Small intestine (tissue), 7 donors: Measurements from ENCODE around the gene ITGB8. TPM values are rescaled to one million over a fixed set of nuclear protein-coding genes. Genes with fewer than 3 reads are reported as not detected.

Experiments used
- DNase-seq, 2 donors: peaks; one replicate each; pipeline versions ENCODE4 v3.0.0 to v3.0.0-alpha.2; 2013
- FAIRE-seq: peaks from 2 replicates; lab custom pipeline; 2012; peaks lifted over from hg19 to GRCh38; lab: Jason Lieb, UNC
- H3K27ac ChIP-seq, 3 donors: one replicate each; pipeline ENCODE4 v1.5.1; 2013; ENCODE audit warnings: low read length in 2 of 3, mild to moderate bottlenecking in 2 of 3, control low read depth in 1 of 3, inconsistent platforms in 1 of 3, low read depth in 1 of 3, moderate library complexity in 1 of 3
- H3K27me3 ChIP-seq, 3 donors: one replicate each; pipeline ENCODE4 v1.6.1; 2013; ENCODE audit warnings: low read length in 3 of 3, inconsistent platforms in 1 of 3; ENCODE audit not compliant: control insufficient read depth in 3 of 3, insufficient read depth in 3 of 3
- H3K36me3 ChIP-seq, 3 donors: one replicate each; pipeline ENCODE4 v1.6.1; 2013; ENCODE audit warnings: low read length in 3 of 3, inconsistent platforms in 1 of 3, low read depth in 1 of 3, mild to moderate bottlenecking in 1 of 3, moderate library complexity in 1 of 3; ENCODE audit not compliant: control insufficient read depth in 3 of 3, insufficient read depth in 2 of 3
- H3K4me1 ChIP-seq, 3 donors: one replicate each; pipeline ENCODE4 v1.6.1; 2013; ENCODE audit warnings: low read length in 2 of 3, inconsistent platforms in 1 of 3, low read depth in 1 of 3, mild to moderate bottlenecking in 1 of 3, moderate library complexity in 1 of 3; ENCODE audit not compliant: control insufficient read depth in 3 of 3, insufficient read depth in 2 of 3
- H3K4me3 ChIP-seq, 3 donors: one replicate each; pipeline ENCODE4 v1.5.1; 2013; ENCODE audit warnings: low read length in 3 of 3, control low read depth in 1 of 3, inconsistent platforms in 1 of 3, low read depth in 1 of 3, mild to moderate bottlenecking in 1 of 3, moderate library complexity in 1 of 3
- H3K9me3 ChIP-seq, 2 donors: one replicate each; pipeline ENCODE4 v1.6.1; 2013; ENCODE audit warnings: low read depth in 1 of 2, low read length in 1 of 2; ENCODE audit not compliant: control insufficient read depth in 2 of 2, insufficient read depth in 1 of 2
- WGBS, 3 donors: extraction: QIAGEN DNeasy Blood & Tissue Kit; methylation state at CpG; one replicate each; pipeline ENCODE4 v1.1.7; 2013; 5-methylcytosine and 5-hydroxymethylcytosine counted together
- polyA plus RNA-seq, 4 donors: library from polyadenylated mRNA; stranded (reverse) in 3 of 4; unstranded in 1 of 4; fragments of 200-250 nt in 3 of 4; fragments of 120-200 nt in 1 of 4; gene quantifications; one replicate each; pipeline versions ENCODE4 v1.2.1 to v1.2.3, GENCODE V29; 2013
- donor health status: healthy with polysubstance abuse.
- donor health status: control.
- donor health status: control.
- donor health status: Bipolar disorder and iron deficiency.
- donor health status: healthy.

ITGB8 gene
- polyA plus RNA-seq, 4 donors, result 0.45 to 37.7 (median 1.9) TPM

DNA sequence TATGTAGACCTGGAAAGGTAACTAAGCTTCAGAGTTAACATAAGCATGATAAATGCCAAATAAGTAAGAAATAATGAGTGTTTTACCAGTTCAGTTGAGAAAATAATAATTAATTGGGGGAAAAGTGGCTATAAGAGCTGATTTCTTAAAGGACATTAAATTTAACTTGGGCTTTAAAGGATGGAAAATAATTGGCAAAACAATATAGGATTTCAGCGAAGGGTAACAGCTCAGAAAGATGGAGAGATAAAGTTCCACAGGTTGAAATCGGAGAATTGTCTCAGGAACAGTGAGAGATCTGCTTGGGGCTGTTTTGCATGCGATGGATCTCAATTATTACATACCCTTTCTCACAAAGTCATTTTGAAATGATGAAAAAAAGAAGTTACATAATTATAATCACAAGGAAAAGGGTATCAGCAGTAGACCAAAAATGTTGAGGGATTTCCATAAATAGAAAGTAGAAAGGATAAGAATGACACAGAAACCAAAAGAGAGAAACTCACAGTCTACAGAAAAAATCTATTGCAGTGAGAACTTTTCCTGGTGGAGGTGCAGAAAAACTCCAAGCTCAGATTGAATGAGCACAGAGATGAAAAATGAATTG lies 40.1 kb upstream of the ITGB8 start:
- Histone ChIP-seq H3K36me3 (no peaks in the 10 kb centered on the region), H3K4me1 (peaks cover 0 to 11% (median 0%) of the 10 kb centered on the region in 3 donors), H3K4me3 (no peak overlapping the region), H3K9me3 (no peaks in the 10 kb centered on the region), H3K27ac (no peak overlapping the region), H3K27me3 (no peaks in the 10 kb centered on the region)
- FAIRE-seq, result no peak
- no peak for DNase-seq
- 75 to 80% (median 76%) methylated on average over 3 of the region's 3 CpGs for WGBS, 3 donors

GRCh38 chr7:20293336-20293735 lies 37.4 kb upstream of the ITGB8 start:
- H3K27me3 ChIP-seq, result no peaks in the 10 kb centered on the region
- DNase-seq (peak; percentile 15 to 64), FAIRE-seq (no peak)
- H3K9me3 ChIP-seq, result no peaks in the 10 kb centered on the region
- H3K4me1 ChIP-seq, result no peaks in the 10 kb centered on the region
- H3K27ac ChIP-seq, result peak overlapping the region in 1 of 3 donors; percentile 9
- 46 to 74% (median 70%) methylated on average over 3 of the region's 3 CpGs for WGBS, 3 donors
- H3K4me3 ChIP-seq, result no peak overlapping the region
- H3K36me3 ChIP-seq, result no peaks in the 10 kb centered on the region

- Histone ChIP-seq H3K9me3 (no peaks in the 10 kb centered on the region), H3K4me3 (no peak overlapping the region), H3K27ac (no peak overlapping the region), H3K4me1 (no peaks in the 10 kb centered on the region), H3K27me3 (no peaks in the 10 kb centered on the region), H3K36me3 (no peaks in the 10 kb centered on the region)
- FAIRE-seq (peak; percentile 41), DNase-seq (peak in 1 of 2 donors; percentile 73)
- 35 to 72% (median 57%) methylated on average over 3 of the region's 3 CpGs for WGBS, 3 donors
These were observed 34.3 kb upstream of the ITGB8 start for GRCh38 chr7:20296444-20296843.

- FAIRE-seq (no peak), DNase-seq (no peak)
- WGBS, 3 donors, result 67 to 81% (median 73%) methylated on average over 3 of the region's 3 CpGs
- Histone ChIP-seq H3K36me3 (no peaks in the 10 kb centered on the region), H3K27me3 (no peaks in the 10 kb centered on the region), H3K9me3 (no peaks in the 10 kb centered on the region), H3K4me1 (no peaks in the 10 kb centered on the region), H3K27ac (no peak overlapping the region), H3K4me3 (no peak overlapping the region)
These were observed 33.8 kb upstream of the ITGB8 start for GRCh38 chr7:20296901-20297300.

- DNase-seq (no peak), FAIRE-seq (no peak)
- Histone ChIP-seq H3K27ac (no peak overlapping the region), H3K27me3 (no peaks in the 10 kb centered on the region), H3K36me3 (no peaks in the 10 kb centered on the region), H3K4me1 (peaks cover 0 to 5% (median 0%) of the 10 kb centered on the region in 3 donors), H3K4me3 (no peak overlapping the region), H3K9me3 (no peaks in the 10 kb centered on the region)
- WGBS, 3 donors, result 69 to 93% (median 79%) methylated on average over 1 of the region's 1 CpG
These were observed 32.2 kb upstream of the ITGB8 start for GRCh38 chr7:20298486-20298901.

DNA sequence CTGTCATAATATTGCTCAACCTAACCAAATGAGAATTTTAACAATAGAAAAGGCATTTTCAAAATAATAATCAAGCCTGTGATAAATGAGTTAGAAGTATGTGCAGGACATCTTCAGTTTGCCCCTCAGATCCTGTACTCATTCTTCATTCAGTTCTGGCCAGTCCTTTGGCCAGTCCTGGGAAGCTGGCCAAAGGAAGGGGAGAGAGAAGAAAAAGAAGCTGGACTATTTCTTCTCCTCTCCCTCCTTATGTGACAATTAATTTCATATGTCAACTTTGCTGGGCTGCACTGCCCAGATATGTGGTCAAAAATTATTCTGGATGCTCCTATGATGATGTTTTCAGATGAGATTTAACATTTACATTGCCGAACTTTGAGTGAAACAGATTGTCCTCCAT lies 31.6 kb upstream of the ITGB8 start:
- Histone ChIP-seq H3K9me3 (no peaks in the 10 kb centered on the region), H3K27me3 (no peaks in the 10 kb centered on the region), H3K4me3 (no peak overlapping the region), H3K4me1 (peaks cover 0 to 7% (median 0%) of the 10 kb centered on the region in 3 donors), H3K27ac (no peak overlapping the region), H3K36me3 (no peaks in the 10 kb centered on the region)
- no peak for DNase-seq
- WGBS, 3 donors, result 85 to 100% (median 92%) methylated on average over 1 of the region's 1 CpG
- no peak for FAIRE-seq

- Histone ChIP-seq H3K9me3 (no peaks in the 10 kb centered on the region), H3K27ac (peak overlapping the region in 1 of 3 donors; percentile 10), H3K4me1 (peaks cover 0 to 13% (median 0%) of the 10 kb centered on the region in 3 donors), H3K4me3 (no peak overlapping the region), H3K27me3 (no peaks in the 10 kb centered on the region), H3K36me3 (no peaks in the 10 kb centered on the region)
- WGBS, 3 donors, result 73 to 81% (median 79%) methylated on average over 6 of the region's 6 CpGs
- FAIRE-seq, result no peak
- peak; percentile 38 to 46 for DNase-seq
These were observed 30.9 kb upstream of the ITGB8 start for GRCh38 chr7:20299647-20300312.

- Histone ChIP-seq H3K9me3 (no peaks in the 10 kb centered on the region), H3K27me3 (no peaks in the 10 kb centered on the region), H3K36me3 (no peaks in the 10 kb centered on the region), H3K4me3 (no peak overlapping the region), H3K4me1 (peaks cover 0 to 22% (median 2%) of the 10 kb centered on the region in 3 donors), H3K27ac (no peak overlapping the region)
- no peak for FAIRE-seq
- 64 to 81% (median 64%) methylated on average over 4 of the region's 4 CpGs for WGBS, 3 donors
- DNase-seq, result no peak
These were observed 29.3 kb upstream of the ITGB8 start for GRCh38 chr7:20301311-20301939.
